ENCODE measurements around the gene ABT1. TPM values are rescaled to one million over a fixed set of nuclear protein-coding genes. Genes with fewer than 3 reads are reported as not detected.

Gene ABT1
- total and polyA plus RNA-seq, 2 of the 8 experiments (the other 6 are each of a cell fraction or from before 2014, with no cell fraction given), result 20.5 to 30.7 TPM

DNA sequence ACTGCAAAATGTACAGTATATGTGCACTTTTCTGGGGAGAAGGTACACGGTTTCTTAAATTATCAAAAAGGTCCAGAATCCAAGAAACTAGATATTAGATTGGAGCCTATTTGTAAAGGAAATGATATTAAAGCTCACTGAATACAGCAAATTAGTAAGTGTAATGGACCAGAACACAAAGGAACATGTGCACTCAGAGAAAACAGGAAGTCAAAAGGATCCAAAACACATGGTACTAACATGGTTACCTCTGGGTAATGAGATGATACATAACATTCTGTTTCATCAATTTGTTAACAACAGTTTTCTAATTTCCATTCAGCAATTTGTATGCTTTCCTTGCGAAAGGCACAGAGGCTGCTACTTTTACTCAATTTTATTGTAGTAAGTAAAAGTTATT, 44.1 kb downstream of the ABT1 start (continued):
- TF ChIP-seq TBP (IDR thresholded peaks at IDR 0.05; ENCODE audit: low read depth, low read length) (no peak), BRCA1 (IDR thresholded peaks at IDR 0.05; ENCODE audit: low read depth, low read length) (no peak), EP300 (IDR thresholded peaks at IDR 0.05; ENCODE audit: borderline replicate concordance in 1 of 2, low read depth in 2 of 2, low read length in 2 of 2) (no peak), KDM1A (IDR thresholded peaks at IDR 0.05; ENCODE audit: borderline replicate concordance, low read length) (no peak), SUZ12 (IDR thresholded peaks at IDR 0.05; ENCODE audit: low read length) (no peak), JUND (IDR thresholded peaks at IDR 0.05; ENCODE audit: low read length) (no peak)
